ENCODE measurements around the gene LRRC9. TPM values are rescaled to one million over a fixed set of nuclear protein-coding genes. Genes with fewer than 3 reads are reported as not detected.

LRRC9 gene
- total and polyA plus RNA-seq, 10 of the 15 experiments (the other 5 are each of a cell fraction or from before 2014, with no cell fraction given) = not detected

- TF ChIP-seq ELK1 (IDR thresholded peaks at IDR 0.05; ENCODE audit: low read depth, low read length) = peak; percentile 54; the same call in 1 of the 2 replicates
- 0 out of 2 replicates have a peak, but pooled peaks have one; percentile 10 for TF ChIP-seq BCL11A (IDR thresholded peaks at IDR 0.05; ENCODE audit: low read depth, low read length)
- TF ChIP-seq BHLHE40 (IDR thresholded peaks at IDR 0.05; ENCODE audit: borderline replicate concordance in 1 of 2, low read depth in 2 of 2, low read length in 1 of 2) = peak; percentile 85 to 91
- TF ChIP-seq HDAC6 (IDR thresholded peaks at IDR 0.05; ENCODE audit: unreplicated experiment) = no peak
- no peak for TF ChIP-seq NR2C2 (IDR thresholded peaks at IDR 0.05; ENCODE audit: borderline replicate concordance, control insufficient read depth, insufficient read length, low read depth)
- peak; percentile 45; the same call in 1 of the 2 replicates for TF ChIP-seq PAX5 (IDR thresholded peaks at IDR 0.05; ENCODE audit: borderline replicate concordance, low read depth, low read length)
- TF ChIP-seq HDGF (IDR thresholded peaks at IDR 0.05) = peak; percentile 91; the same call in 1 of the 2 replicates
- TF ChIP-seq SRF (IDR thresholded peaks at IDR 0.05; ENCODE audit: low read depth in 2 of 2, low read length in 2 of 2) = no peak
- TF ChIP-seq FOS (IDR thresholded peaks at IDR 0.05; ENCODE audit: borderline replicate concordance, extremely low read depth, insufficient read length) = no peak
- peak; percentile 80 for TF ChIP-seq GATAD2B (conservative IDR thresholded peaks at IDR 0.05; ENCODE audit: low read depth)
- peak; percentile 91 for TF ChIP-seq CREB1 (IDR thresholded peaks at IDR 0.05; ENCODE audit: low read depth)
- no peak for TF ChIP-seq NFYA (IDR thresholded peaks at IDR 0.05; ENCODE audit: borderline replicate concordance, low read depth, low read length)
- 0 out of 2 replicates have a peak, but pooled peaks have one; percentile 48 for TF ChIP-seq EED (IDR thresholded peaks at IDR 0.05; ENCODE audit: low read depth)
- TF ChIP-seq ZSCAN29 (IDR thresholded peaks at IDR 0.05) = 0 out of 2 replicates have a peak, but pooled peaks have one; percentile 6
- TF ChIP-seq ZNF622 (IDR thresholded peaks at IDR 0.05) = no peak
- TF ChIP-seq YBX1 (IDR thresholded peaks at IDR 0.05) = no peak
- 0 out of 2 replicates have a peak, but pooled peaks have one; percentile 14 for TF ChIP-seq BCLAF1 (IDR thresholded peaks at IDR 0.05)
- TF ChIP-seq ZBED1 (IDR thresholded peaks at IDR 0.05; ENCODE audit: borderline replicate concordance) = no peak; the same call in 1 of the 2 replicates
- no peak for TF ChIP-seq REST (IDR thresholded peaks at IDR 0.05; ENCODE audit: low read depth, low read length)
- TF ChIP-seq MAX (IDR thresholded peaks at IDR 0.05; ENCODE audit: low read depth, low read length) = peak; percentile 76
- peak in 1 of 2 experiments; percentile 77; a peak in 1 of 3 replicates for TF ChIP-seq EGR1 (IDR thresholded peaks at IDR 0.05; ENCODE audit: borderline replicate concordance in 1 of 2, low read depth in 2 of 2, low read length in 2 of 2)
Observed at GRCh38 chr14:60091550-60092525, 171.9 kb downstream of the LRRC9 start, which contains the start of gene PCNX4 (continued).
